Spleen (tissue), 11 donors: ENCODE results near the gene RYR3. TPM values are rescaled to one million over a fixed set of nuclear protein-coding genes. Genes with fewer than 3 reads are reported as not detected.

Experiments used
- DNase-seq: peaks from one replicate; pipeline ENCODE4 v3.0.0-alpha.2; 2020
- H3K27ac ChIP-seq, 8 donors: fragments of 200-600 bp; sonication (generic) in 7 of 8; 1 replicate in 4 of 8; 2 replicates in 4 of 8; pipeline versions ENCODE4 v1.5.0 to v1.8.0; 2016 to 2021; ENCODE audit warnings: inconsistent platforms in 4 of 8, mild to moderate bottlenecking in 4 of 8, moderate library complexity in 1 of 8
- H3K27me3 ChIP-seq, 7 donors: fragments of 200-600 bp; sonication (generic) in 6 of 7; replicated peaks in 1 of 7; 1 replicate in 4 of 7; 2 replicates in 3 of 7; pipeline versions ENCODE4 v1.5.0 to v1.8.0; 2016 to 2021; ENCODE audit warnings: inconsistent platforms in 3 of 7, mild to moderate bottlenecking in 1 of 7
- H3K36me3 ChIP-seq, 6 donors: fragments of 200-600 bp; sonication (generic) in 5 of 6; 1 replicate in 4 of 6; 2 replicates in 2 of 6; pipeline versions ENCODE4 v1.5.0 to v1.8.0; 2016 to 2021; ENCODE audit warnings: inconsistent platforms in 2 of 6
- H3K4me1 ChIP-seq, 6 donors: fragments of 200-600 bp; sonication (generic) in 5 of 6; 1 replicate in 3 of 6; 2 replicates in 3 of 6; pipeline versions ENCODE4 v1.5.0 to v1.8.0; 2016 to 2021; ENCODE audit warnings: inconsistent platforms in 3 of 6
- H3K4me3 ChIP-seq, 8 donors: fragments of 200-600 bp; sonication (generic) in 7 of 8; 1 replicate in 4 of 8; 2 replicates in 4 of 8; pipeline versions ENCODE4 v1.5.0 to v1.8.0; 2016 to 2021; ENCODE audit warnings: inconsistent platforms in 4 of 8, mild to moderate bottlenecking in 4 of 8, moderate library complexity in 2 of 8
- H3K9me3 ChIP-seq, 8 donors: fragments of 200-600 bp; sonication (generic) in 7 of 8; 1 replicate in 4 of 8; 2 replicates in 4 of 8; pipeline versions ENCODE4 v1.5.0 to v1.8.0; 2016 to 2021; ENCODE audit warnings: inconsistent platforms in 4 of 8
- CTCF ChIP-seq, 11 experiments: fragments of 200-600 bp in 7 of 11; fragments of 450-650 bp in 4 of 11; sonication (generic) in 4 of 11; IDR thresholded peaks in 8 of 11; conservative IDR thresholded peaks in 3 of 11; 1 replicate in 7 of 11; 2 replicates in 4 of 11; pipeline versions ENCODE4 v1.4.0 to v1.8.0; 2016 to 2021; ENCODE audit warnings: antibody characterized with exemption in 11 of 11, inconsistent platforms in 4 of 11, mild to moderate bottlenecking in 1 of 11
- POLR2A ChIP-seq, 3 donors: fragments of 450-650 bp; IDR thresholded peaks; one replicate each; pipeline ENCODE4 v1.5.1; 2017; ENCODE audit warnings: antibody characterized with exemption in 3 of 3, mild to moderate bottlenecking in 1 of 3
- POLR2AphosphoS5 ChIP-seq, 3 donors: sonication (generic); formaldehyde crosslinking; IDR thresholded peaks; one replicate each; pipeline ENCODE4 v1.5.1; 2017; ENCODE audit warnings: antibody characterized with exemption in 3 of 3
- WGBS, 5 donors: extraction: QIAGEN DNeasy Blood & Tissue Kit in 3 of 5; methylation state at CpG; one replicate each; pipeline versions ENCODE4 v1.1.5 to v1.1.7; 2013 to 2018; 5-methylcytosine and 5-hydroxymethylcytosine counted together
- intact Hi-C: fragments of 100-400 bp; cut with DNase I; formaldehyde crosslinking; loops from one replicate; pipeline ENCODE4 v1.15.0; 2023; ENCODE audit warnings: low total_unique reads
- polyA plus RNA-seq, 3 donors: library from polyadenylated mRNA; stranded (reverse); fragments of 200-250 nt; gene quantifications; one replicate each; pipeline ENCODE4 v1.2.1, GENCODE V29; 2013
- total RNA-seq, 7 donors: library from RNA; depleted of rRNA in 3 of 7; stranded (reverse); fragments of >200 nt in 3 of 7; fragmentation: NEBNext Ultra II Directional in 4 of 7; extraction: Animal tissue kit (Norgen Biotek cat#: 25700) in 4 of 7; gene quantifications; one replicate each; pipeline versions ENCODE4 v1.1.0 to v1.2.1, GENCODE V29; 2016 to 2021
- donor health status: healthy with polysubstance abuse.
- donor health status: DM: no; HTN: no; CAD: no; lungs with moderate emphysema.
- donor health status: DM: no; HTN: no; CAD: no.
- donor health status: Bipolar disorder and iron deficiency.
- donor health status: healthy.
- donor health status: DM: no; HTN: no; CAD: no.
- donor health status: DM: yes; HTN: yes; CAD: no.

Gene RYR3
- total and polyA plus RNA-seq, 10 donors = 0.11 to 5.9 (median 1.3) TPM

- 74 to 92% (median 84%) methylated on average over 7 of the region's 7 CpGs for WGBS, 5 donors
Measured at GRCh38 chr15:33395321-33395720, 84.6 kb downstream of the RYR3 start.

GRCh38 chr15:33395846-33396245 is 85.1 kb downstream of the RYR3 start:
- Histone ChIP-seq H3K9me3 (no peaks in the 10 kb centered on the region), H3K27me3 (no peaks in the 10 kb centered on the region), H3K4me1 (no peaks in the 10 kb centered on the region), H3K27ac (no peak overlapping the region), H3K36me3 (no peaks in the 10 kb centered on the region), H3K4me3 (no peak overlapping the region)
- 78 to 91% (median 86%) methylated on average over 6 to 7 of the region's 7 CpGs for WGBS, 5 donors
- TF ChIP-seq POLR2AphosphoS5 (IDR thresholded peaks at IDR 0.05) (no peak), POLR2A (IDR thresholded peaks at IDR 0.05) (no peak), CTCF (IDR thresholded peaks at IDR 0.05 in 8 of 11, conservative IDR thresholded peaks at IDR 0.05 in 3 of 11) (no peak)
- intact Hi-C loops = no loop called here
- no peak for DNase-seq

More at GRCh38 chr15:33395321-33395720, 84.6 kb downstream of the RYR3 start:
- Histone ChIP-seq H3K4me1 (no peaks in the 10 kb centered on the region), H3K36me3 (no peaks in the 10 kb centered on the region), H3K4me3 (no peak overlapping the region), H3K27me3 (no peaks in the 10 kb centered on the region), H3K9me3 (no peaks in the 10 kb centered on the region), H3K27ac (no peak overlapping the region)
- TF ChIP-seq POLR2A (IDR thresholded peaks at IDR 0.05) (no peak), POLR2AphosphoS5 (IDR thresholded peaks at IDR 0.05) (no peak), CTCF (IDR thresholded peaks at IDR 0.05 in 8 of 11, conservative IDR thresholded peaks at IDR 0.05 in 3 of 11) (no peak)
- intact Hi-C loops = no loop called here
- DNase-seq = no peak

DNA sequence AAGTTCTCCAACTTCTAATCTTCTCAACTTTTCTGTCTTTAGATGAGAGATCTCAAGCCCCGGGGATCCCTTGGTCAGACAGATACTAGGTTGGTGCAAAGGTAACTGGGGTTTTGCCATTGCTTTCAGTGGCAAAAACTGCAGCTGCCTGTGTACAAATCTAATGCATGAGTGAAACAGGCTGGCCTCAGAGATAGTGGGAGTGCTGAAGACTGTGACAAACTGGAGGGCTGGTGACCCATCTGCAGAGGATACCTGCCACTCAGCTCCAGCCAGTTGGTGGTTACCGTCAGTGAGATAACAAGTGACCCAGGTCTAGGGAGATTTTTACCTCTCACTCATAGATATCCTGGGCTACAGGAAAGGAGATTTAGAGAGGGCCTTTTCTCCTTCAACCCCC is 85.7 kb downstream of the RYR3 start:
- intact Hi-C loops = no loop called here
- Histone ChIP-seq H3K36me3 (no peaks in the 10 kb centered on the region), H3K4me1 (no peaks in the 10 kb centered on the region)

DNA sequence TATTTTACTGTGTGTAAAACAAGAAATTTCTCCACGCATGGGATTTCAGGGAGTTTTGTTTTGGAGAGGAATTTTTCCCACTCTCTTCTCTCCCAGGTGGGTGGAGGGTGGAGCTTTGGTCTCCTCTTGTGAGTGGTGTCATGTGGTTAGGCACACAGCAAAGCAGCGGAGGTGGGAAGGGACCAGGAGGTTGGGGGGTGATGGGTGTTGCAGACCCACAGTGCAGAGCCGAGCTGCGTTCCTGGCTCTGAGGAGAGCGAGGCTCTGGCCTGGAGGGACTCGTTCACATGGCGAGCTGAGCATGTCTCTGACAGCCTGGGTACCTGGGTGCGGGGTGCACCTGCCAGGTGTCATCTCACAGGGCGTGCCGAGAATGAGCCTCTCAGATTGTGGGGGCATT is 87.8 kb downstream of the RYR3 start:
- H3K36me3 ChIP-seq = no peaks in the 10 kb centered on the region
- H3K4me1 ChIP-seq = no peaks in the 10 kb centered on the region
- H3K4me3 ChIP-seq = no peak overlapping the region
- H3K9me3 ChIP-seq = no peaks in the 10 kb centered on the region
- no peaks in the 10 kb centered on the region for H3K27me3 ChIP-seq
- no peak overlapping the region for H3K27ac ChIP-seq
- TF ChIP-seq POLR2A (IDR thresholded peaks at IDR 0.05) (no peak), CTCF (IDR thresholded peaks at IDR 0.05 in 8 of 11, conservative IDR thresholded peaks at IDR 0.05 in 3 of 11) (no peak), POLR2AphosphoS5 (IDR thresholded peaks at IDR 0.05) (no peak)
- WGBS, 5 donors = 76 to 93% (median 90%) methylated on average over 10 of the region's 10 CpGs
- intact Hi-C loops = no loop called here
- no peak for DNase-seq

More for the DNA sequence above, 85.7 kb downstream of the RYR3 start:
- 82 to 88% (median 86%) methylated on average over 2 of the region's 2 CpGs for WGBS, 5 donors
- H3K4me3 ChIP-seq = no peak overlapping the region
- TF ChIP-seq POLR2A (IDR thresholded peaks at IDR 0.05) = no peak
- no peak for TF ChIP-seq CTCF (IDR thresholded peaks at IDR 0.05 in 8 of 11, conservative IDR thresholded peaks at IDR 0.05 in 3 of 11)
- TF ChIP-seq POLR2AphosphoS5 (IDR thresholded peaks at IDR 0.05) = no peak
- no peak for DNase-seq
- no peaks in the 10 kb centered on the region for H3K9me3 ChIP-seq
- no peaks in the 10 kb centered on the region for H3K27me3 ChIP-seq
- H3K27ac ChIP-seq = no peak overlapping the region
